GM12878 (cell line): ENCODE measurements around the gene CWC27. TPM values are rescaled to one million over a fixed set of nuclear protein-coding genes. Genes with fewer than 3 reads are reported as not detected.

ENCODE experiments used
- ATAC-seq: fragments of 200-7000 bp; cut with Tn5 transposase; 3 replicates; pipeline ENCODE4 v1.9.1; 2020; ENCODE audit warnings: mild to moderate bottlenecking, moderate library complexity
- BruUV-seq: library from RNA; stranded (reverse); fragments of 400-500 nt; replicated peaks from 2 replicates; lab custom pipeline; 2021; lab: Mats Ljungman, UMichigan
- CTCF ChIA-PET: fragments of 300-600 bp; sonication (Branson Sonifier 250); formaldehyde crosslinking; extraction: SDS; loops from one replicate; lab custom pipeline; 2021; ENCODE audit warnings: inconsistent platforms; lab: Yijun Ruan, JAX
- POLR2A ChIA-PET: fragments of 350-600 bp; formaldehyde crosslinking; extraction: SDS; loops from one replicate; lab custom pipeline; 2021; ENCODE audit warnings: inconsistent platforms; lab: Charles Lee
- RAD21 ChIA-PET: fragments of 300-600 bp; sonication (Branson Sonifier 250); formaldehyde crosslinking; loops from one replicate; lab custom pipeline; 2023; ENCODE audit warnings: antibody characterized with exemption; ENCODE audit not compliant: unreplicated experiment; lab: Charles Lee
- SMC1A ChIA-PET: fragments of 300-600 bp; sonication (Branson Sonifier 250); formaldehyde crosslinking; loops from one replicate; lab custom pipeline; 2023; ENCODE audit not compliant: unreplicated experiment, uncharacterized antibody; lab: Charles Lee
- DNase-seq: peaks from one replicate; pipeline ENCODE4 v3.0.0-alpha.2; 2011; ENCODE audit warnings: low read depth, low spot score
- FAIRE-seq: peaks from 3 replicates; lab custom pipeline; 2011; peaks lifted over from hg19 to GRCh38; lab: Jason Lieb, UNC
- H2AFZ ChIP-seq: 2 replicates; pipeline ENCODE4 v1.6.0; 2011; ENCODE audit warnings: low read depth, low read length, control low read depth; ENCODE audit not compliant: control insufficient read depth
- H3K27ac ChIP-seq: 2 replicates; pipeline ENCODE4 v1.5.1; 2011; ENCODE audit warnings: control low read depth; ENCODE audit not compliant: control insufficient read depth, insufficient read depth
- H3K27me3 ChIP-seq, 2 experiments: replicated peaks in 1 of 2; 2 replicates each; pipeline versions ENCODE4 v1.6.0 to v1.6.1; 2011; ENCODE audit warnings: low read length in 1 of 2; ENCODE audit not compliant: control insufficient read depth in 2 of 2, insufficient read depth in 2 of 2
- H3K36me3 ChIP-seq, 2 experiments: 2 replicates each; pipeline ENCODE4 v1.5.1; 2011; ENCODE audit warnings: low read length in 1 of 2; ENCODE audit not compliant: control insufficient read depth in 2 of 2, insufficient read depth in 2 of 2
- H3K4me1 ChIP-seq: 2 replicates; pipeline ENCODE4 v1.6.1; 2011; ENCODE audit warnings: mild to moderate bottlenecking, low read length, moderate library complexity, mixed read lengths; ENCODE audit not compliant: control insufficient read depth, insufficient read depth
- H3K4me2 ChIP-seq: 2 replicates; pipeline ENCODE4 v1.6.0; 2011; ENCODE audit warnings: control low read depth; ENCODE audit not compliant: control insufficient read depth, insufficient read depth
- H3K4me3 ChIP-seq: fragments of 200-600 bp; sonication (generic); 2 replicates; pipeline ENCODE4 v1.5.1; 2016
- H3K79me2 ChIP-seq: 2 replicates; pipeline ENCODE4 v1.6.0; 2011; ENCODE audit warnings: low read length; ENCODE audit not compliant: control insufficient read depth, insufficient read depth
- H3K9ac ChIP-seq: 2 replicates; pipeline ENCODE4 v1.8.0; 2011; ENCODE audit warnings: low read length, control low read depth, mixed read lengths; ENCODE audit not compliant: control insufficient read depth, insufficient read depth
- H3K9me3 ChIP-seq: replicated peaks from 3 replicates; pipeline ENCODE4 v1.5.1; 2011; ENCODE audit warnings: mild to moderate bottlenecking, low read length; ENCODE audit not compliant: control insufficient read depth, insufficient read depth
- H4K20me1 ChIP-seq: 2 replicates; pipeline ENCODE4 v1.6.0; 2011; ENCODE audit not compliant: control insufficient read depth, insufficient read depth
- CHD1 ChIP-seq: IDR thresholded peaks from 2 replicates; pipeline ENCODE4 v1.6.1; 2012; ENCODE audit warnings: low read depth, low read length, improper control_type of control experiment
- DPF2 ChIP-seq: fragments of 450-650 bp; IDR thresholded peaks from 2 replicates; pipeline ENCODE4 v1.6.1; 2017; ENCODE audit warnings: mild to moderate bottlenecking
- EGR1 ChIP-seq, 2 experiments: IDR thresholded peaks; 1 replicate in 1 of 2; 2 replicates in 1 of 2; pipeline ENCODE4 v1.6.1; 2011 to 2012; ENCODE audit warnings: low read depth in 2 of 2, low read length in 2 of 2, borderline replicate concordance in 1 of 2, mild to moderate bottlenecking in 1 of 2, moderate library complexity in 1 of 2
- KDM1A ChIP-seq: fragments of 200-600 bp; sonication (generic); IDR thresholded peaks from 2 replicates; pipeline ENCODE4 v1.6.1; 2016; ENCODE audit warnings: borderline replicate concordance
- MXI1 ChIP-seq: fragments of 150-350 bp; IDR thresholded peaks from 2 replicates; pipeline ENCODE4 v1.6.1; 2011; ENCODE audit warnings: low read depth, mild to moderate bottlenecking, inconsistent platforms, low read length, improper control_type of control experiment
- RELA ChIP-seq: fragments of 450-650 bp; IDR thresholded peaks from 2 replicates; pipeline ENCODE4 v1.8.0; 2014; ENCODE audit warnings: borderline replicate concordance; ENCODE audit not compliant: partially characterized antibody
- SMARCA5 ChIP-seq: fragments of 450-650 bp; IDR thresholded peaks from 2 replicates; pipeline ENCODE4 v1.6.1; 2017; ENCODE audit warnings: mild to moderate bottlenecking
- whole genome bisulfite sequencing: methylation state at CpG from one replicate; pipeline ENCODE4 v1.1.6; 2016; ENCODE audit warnings: low lambda C conversion rate; ENCODE audit not compliant: insufficient replicate concordance, insufficient coverage; ENCODE audit errors: missing lambda C conversion rate; 5-methylcytosine and 5-hydroxymethylcytosine counted together
- in situ Hi-C: fragments of 300-500 bp; cut with MboI; formaldehyde crosslinking; loops from 9 replicates; pipeline ENCODE4 v1.14.3; 2018; ENCODE audit warnings: mixed read lengths
- intact Hi-C: fragments of 100-400 bp; cut with micrococcal nuclease; formaldehyde crosslinking; loops from one replicate; pipeline ENCODE4 v1.14.2; 2022; ENCODE audit not compliant: unreplicated experiment
- polyA plus RNA-seq, 11 experiments: library from polyadenylated mRNA; depleted of rRNA in 4 of 11; unstranded in 6 of 11; stranded (reverse) in 5 of 11; fragments of >200 nt; fragmentation: Nextera tagmentation in 4 of 11; fragmentation: Illumina TruSeq in 1 of 11; extraction: Ambion mirVana in 4 of 11; extraction: Trizol in 1 of 11; gene quantifications; 1 replicate in 1 of 11; 2 replicates in 10 of 11; pipeline versions ENCODE4 v1.2.1 to v1.2.3, GENCODE V29; 2011 to 2016; ENCODE audit warnings: inconsistent platforms in 2 of 11, missing spikeins in 2 of 11, low read depth in 1 of 11
- total RNA-seq, 4 experiments: library from RNA; depleted of rRNA in 3 of 4; stranded (reverse); fragments of >200 nt in 3 of 4; fragmentation: Illumina TruSeq in 1 of 4; extraction: Trizol in 1 of 4; gene quantifications; 2 replicates each; pipeline versions ENCODE4 v1.2.1 to v1.2.3, GENCODE V29; 2013 to 2021
- TF ChIP-seq, protein P1 (sequence below): fragments of 450-650 bp; formaldehyde crosslinking; IDR thresholded peaks from 2 replicates; pipeline ENCODE4 v1.4.0; 2020; ENCODE audit warnings: mild to moderate bottlenecking, moderate library complexity

Gene CWC27
- total and polyA plus RNA-seq, 10 of the 15 experiments (the other 5 are each of a cell fraction or from before 2014, with no cell fraction given): 21.7 to 61.9 (median 47.0) TPM

DNA sequence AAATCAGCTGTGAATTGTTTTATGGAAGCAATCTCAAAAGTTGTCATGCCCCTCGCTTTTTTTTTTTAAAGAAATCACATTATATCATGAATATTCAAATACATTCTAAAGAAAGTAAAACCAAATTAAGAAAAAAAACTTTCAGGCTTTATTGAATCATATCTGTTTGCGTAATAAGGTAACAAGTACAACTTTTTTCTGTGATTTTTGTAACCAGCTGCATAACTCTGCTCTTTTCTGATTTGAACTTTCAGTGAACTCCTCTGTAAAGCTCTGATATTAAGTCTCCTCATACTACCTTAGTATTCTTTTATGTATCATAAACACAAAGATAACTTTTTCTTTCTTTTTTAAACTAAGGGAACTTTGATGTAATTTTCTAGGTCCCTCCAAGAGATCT is 65.3 kb downstream of the CWC27 start:
- TF ChIP-seq EGR1 (IDR thresholded peaks at IDR 0.05; ENCODE audit: borderline replicate concordance in 1 of 2, low read depth in 2 of 2, low read length in 2 of 2): no peak
- TF ChIP-seq DPF2: no peak
- no peak for TF ChIP-seq CHD1
- TF ChIP-seq SMARCA5: no peak
- TF ChIP-seq, protein P1, sequence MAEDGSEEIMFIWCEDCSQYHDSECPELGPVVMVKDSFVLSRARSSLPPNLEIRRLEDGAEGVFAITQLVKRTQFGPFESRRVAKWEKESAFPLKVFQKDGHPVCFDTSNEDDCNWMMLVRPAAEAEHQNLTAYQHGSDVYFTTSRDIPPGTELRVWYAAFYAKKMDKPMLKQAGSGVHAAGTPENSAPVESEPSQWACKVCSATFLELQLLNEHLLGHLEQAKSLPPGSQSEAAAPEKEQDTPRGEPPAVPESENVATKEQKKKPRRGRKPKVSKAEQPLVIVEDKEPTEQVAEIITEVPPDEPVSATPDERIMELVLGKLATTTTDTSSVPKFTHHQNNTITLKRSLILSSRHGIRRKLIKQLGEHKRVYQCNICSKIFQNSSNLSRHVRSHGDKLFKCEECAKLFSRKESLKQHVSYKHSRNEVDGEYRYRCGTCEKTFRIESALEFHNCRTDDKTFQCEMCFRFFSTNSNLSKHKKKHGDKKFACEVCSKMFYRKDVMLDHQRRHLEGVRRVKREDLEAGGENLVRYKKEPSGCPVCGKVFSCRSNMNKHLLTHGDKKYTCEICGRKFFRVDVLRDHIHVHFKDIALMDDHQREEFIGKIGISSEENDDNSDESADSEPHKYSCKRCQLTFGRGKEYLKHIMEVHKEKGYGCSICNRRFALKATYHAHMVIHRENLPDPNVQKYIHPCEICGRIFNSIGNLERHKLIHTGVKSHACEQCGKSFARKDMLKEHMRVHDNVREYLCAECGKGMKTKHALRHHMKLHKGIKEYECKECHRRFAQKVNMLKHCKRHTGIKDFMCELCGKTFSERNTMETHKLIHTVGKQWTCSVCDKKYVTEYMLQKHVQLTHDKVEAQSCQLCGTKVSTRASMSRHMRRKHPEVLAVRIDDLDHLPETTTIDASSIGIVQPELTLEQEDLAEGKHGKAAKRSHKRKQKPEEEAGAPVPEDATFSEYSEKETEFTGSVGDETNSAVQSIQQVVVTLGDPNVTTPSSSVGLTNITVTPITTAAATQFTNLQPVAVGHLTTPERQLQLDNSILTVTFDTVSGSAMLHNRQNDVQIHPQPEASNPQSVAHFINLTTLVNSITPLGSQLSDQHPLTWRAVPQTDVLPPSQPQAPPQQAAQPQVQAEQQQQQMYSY (CRISPR knock-in tag): no peak
- TF ChIP-seq RELA: no peak
- no peak for TF ChIP-seq KDM1A
- TF ChIP-seq MXI1: no peak
- H3K79me2 ChIP-seq: no peaks in the 10 kb centered on the region
- SMC1A ChIA-PET: interaction anchor here (0.7 kb wide), 1 partner anchor 41 kb away, joined by 3 read pairs; no protein-coding TSS in a partner anchor
- POLR2A ChIA-PET: no interaction called here
- intact Hi-C loops (no loop called here), in situ Hi-C loops (no loop called here)
- H3K36me3 ChIP-seq: no peaks in the 10 kb centered on the region; a peak in 1 of 4 replicates
- ATAC-seq (no peak), FAIRE-seq (no peak), DNase-seq (no peak)
- H3K4me2 ChIP-seq: no peak overlapping the region
- WGBS: 100% methylated on average over 2 of the region's 2 CpGs
- no peaks in the 10 kb centered on the region for H3K27me3 ChIP-seq
- BruUV-seq: no TSS peak
- no peaks in the 10 kb centered on the region; the same call in 2 of the 3 replicates for H3K9me3 ChIP-seq
- no peaks in the 10 kb centered on the region for H4K20me1 ChIP-seq
- no peaks in the 10 kb centered on the region for H3K4me1 ChIP-seq
- H3K27ac ChIP-seq: no peak overlapping the region
- H3K4me3 ChIP-seq: no peak overlapping the region
- CTCF ChIA-PET: no interaction called here
- H2AFZ ChIP-seq: no peak overlapping the region
- RAD21 ChIA-PET: no interaction called here
- H3K9ac ChIP-seq: no peak overlapping the region
